Right kidney (tissue), 1 donor: ENCODE results near the gene MSI1.
"Not testable (repeated sequence)": the region's sequence is repeated elsewhere in the genome, so short reads cannot be mapped to it uniquely, and the experiment has no call there.

Source experiments
- DNase-seq: peaks from one replicate; pipeline ENCODE4 v3.0.0-alpha.2; 2016

The MSI1 gene

GRCh38 chr12:120357104-120357503, 11.9 kb downstream of the MSI1 start:
- no peak for DNase-seq

- DNase-seq, result peak; percentile 71
Measured at GRCh38 chr12:120356567-120357030, 12.4 kb downstream of the MSI1 start.

- no peak for DNase-seq
Measured at GRCh38 chr12:120353556-120354317, 15.2 kb downstream of the MSI1 start.

GRCh38 chr12:120353136-120353535, 15.8 kb downstream of the MSI1 start:
- DNase-seq, result no peak

- no peak for DNase-seq
Measured at GRCh38 chr12:120352117-120352516, 16.8 kb downstream of the MSI1 start.

GRCh38 chr12:120350576-120351350, 18.2 kb downstream of the MSI1 start:
- no peak for DNase-seq

GRCh38 chr12:120347766-120348165, 21.2 kb downstream of the MSI1 start:
- DNase-seq, result no peak

GRCh38 chr12:120346681-120347080, 22.3 kb downstream of the MSI1 start:
- no peak for DNase-seq

- DNase-seq, result no peak
Measured at GRCh38 chr12:120346031-120346430, 22.9 kb downstream of the MSI1 start.

GRCh38 chr12:120343692-120344091, 25.3 kb downstream of the MSI1 start:
- no peak for DNase-seq

GRCh38 chr12:120343039-120343537, 25.9 kb downstream of the MSI1 start:
- DNase-seq, result no peak

GRCh38 chr12:120342175-120343038, 26.6 kb downstream of the MSI1 start:
- no peak for DNase-seq

- no peak for DNase-seq
Measured at GRCh38 chr12:120339256-120339655, 29.7 kb downstream of the MSI1 start.

- no peak for DNase-seq
Measured at GRCh38 chr12:120337730-120338129, 31.2 kb downstream of the MSI1 start.

- DNase-seq, result not testable (repeated sequence)
Measured at GRCh38 chr12:120336392-120336791, 32.6 kb downstream of the MSI1 start.

GRCh38 chr12:120335447-120335846, 33.5 kb downstream of the MSI1 start:
- peak; percentile 45 for DNase-seq

GRCh38 chr12:120332523-120332922, 36.4 kb downstream of the MSI1 start:
- DNase-seq, result no peak

GRCh38 chr12:120332041-120332440, 36.9 kb downstream of the MSI1 start:
- no peak for DNase-seq

GRCh38 chr12:120331390-120331789, 37.6 kb downstream of the MSI1 start:
- DNase-seq, result no peak

- DNase-seq, result no peak
Measured at GRCh38 chr12:120328228-120328627, 40.7 kb downstream of the MSI1 start.

GRCh38 chr12:120327593-120327992, 41.4 kb downstream of the MSI1 start, which contains the start of gene PLA2G1B:
Gene PLA2G1B, minus strand, starts transcription at chr12:120327779. Its CDS starts 26 bp downstream, at chr12:120327753.
- no peak for DNase-seq

- DNase-seq, result no peak
Measured at GRCh38 chr12:120324841-120325417, 44.0 kb downstream of the MSI1 start.
